ENCODE measurements around the gene FOXF1.

FOXF1 gene

DNA sequence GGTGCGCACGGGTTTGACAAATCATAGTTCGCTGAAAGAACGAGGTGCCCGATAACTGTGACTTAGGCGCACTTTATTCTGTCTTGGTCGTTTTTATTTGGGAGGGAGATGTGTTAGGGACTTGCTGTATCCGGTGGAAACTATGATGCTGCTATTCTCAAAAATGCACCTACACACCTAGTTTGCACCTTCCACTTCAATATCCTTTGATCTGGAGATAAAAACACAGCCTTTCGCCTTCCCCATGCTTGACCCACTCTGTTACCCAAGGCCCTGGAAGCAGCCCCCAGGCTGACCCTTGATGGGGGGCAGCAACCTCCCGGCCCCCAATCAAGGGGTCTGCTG lies 15.0 kb upstream of the FOXF1 start:
- no peaks in the 10 kb centered on the region for H4K20me1 ChIP-seq (ENCODE audit: insufficient read depth, low read length)
- no peaks in the 10 kb centered on the region for H3K9me3 ChIP-seq (replicated peaks; ENCODE audit: insufficient read depth, low read length)
- no peak overlapping the region for H3K4me3 ChIP-seq (ENCODE audit: low read length)
- H3K79me2 ChIP-seq (ENCODE audit: low read length), result no peaks in the 10 kb centered on the region
- no peak overlapping the region for H3K4me2 ChIP-seq (ENCODE audit: low read depth, low read length)
- no peaks in the 10 kb centered on the region for H3K9me2 ChIP-seq (replicated peaks; ENCODE audit: insufficient read depth, low read length)
- H3F3A ChIP-seq (ENCODE audit: insufficient read depth, low read length), result no peaks in the 10 kb centered on the region
- DNase-seq, result no peak
- peaks cover 61% of the 10 kb centered on the region for H3K27me3 ChIP-seq (replicated peaks; ENCODE audit: insufficient read depth, low read length)
- H3K27ac ChIP-seq (ENCODE audit: low read length), result no peak overlapping the region
- TF ChIP-seq EZH2 (optimal IDR thresholded peaks at IDR 0.05; ENCODE audit: low read depth, low read length) (no peak), EZH2phosphoT487 (IDR thresholded peaks at IDR 0.05; ENCODE audit: low read length) (no peak), CTCF (IDR thresholded peaks at IDR 0.05; ENCODE audit: low read length) (no peak)
- no peaks in the 10 kb centered on the region for H3K36me3 ChIP-seq (replicated peaks; ENCODE audit: insufficient read depth, low read length)
- H2AFZ ChIP-seq (ENCODE audit: low read length), result no peak overlapping the region
- no peak overlapping the region for H3K9ac ChIP-seq (ENCODE audit: low read length)
- no peaks in the 10 kb centered on the region for H3K4me1 ChIP-seq (ENCODE audit: low read length)

DNA sequence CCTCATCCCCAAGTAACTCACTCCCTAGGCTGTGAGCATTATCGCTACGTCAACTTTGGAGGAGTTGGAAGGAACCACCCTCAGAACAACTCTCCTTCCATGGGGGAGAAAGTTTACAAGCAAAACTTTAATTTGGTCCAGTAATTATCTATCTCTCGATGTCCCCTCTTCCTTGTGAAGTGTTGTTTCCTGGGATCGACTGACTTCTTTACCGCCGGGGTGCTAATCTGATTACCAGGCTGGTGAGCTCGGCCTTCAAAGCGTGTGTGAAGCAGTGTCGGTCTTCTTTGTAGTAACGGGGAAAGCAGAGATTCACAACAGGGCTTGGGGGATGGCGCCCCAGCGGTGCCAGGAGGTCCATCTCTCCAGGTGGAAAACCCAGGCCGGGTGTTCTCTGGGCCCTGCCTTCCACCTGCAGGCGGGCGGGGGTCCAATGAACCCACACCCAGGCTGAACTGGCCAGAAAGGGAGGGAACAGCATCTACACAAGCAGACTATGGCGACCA lies 14.5 kb upstream of the FOXF1 start:
- Histone ChIP-seq H3K27me3 (replicated peaks; ENCODE audit: insufficient read depth, low read length) (peaks cover 61% of the 10 kb centered on the region), H3K79me2 (ENCODE audit: low read length) (no peaks in the 10 kb centered on the region), H3K9ac (ENCODE audit: low read length) (no peak overlapping the region), H3F3A (ENCODE audit: insufficient read depth, low read length) (no peaks in the 10 kb centered on the region), H3K27ac (ENCODE audit: low read length) (no peak overlapping the region), H3K4me3 (ENCODE audit: low read length) (no peak overlapping the region), H2AFZ (ENCODE audit: low read length) (no peak overlapping the region), H3K9me3 (replicated peaks; ENCODE audit: insufficient read depth, low read length) (no peaks in the 10 kb centered on the region), H4K20me1 (ENCODE audit: insufficient read depth, low read length) (no peaks in the 10 kb centered on the region), H3K36me3 (replicated peaks; ENCODE audit: insufficient read depth, low read length) (no peaks in the 10 kb centered on the region), H3K9me2 (replicated peaks; ENCODE audit: insufficient read depth, low read length) (no peaks in the 10 kb centered on the region), H3K4me1 (ENCODE audit: low read length) (no peaks in the 10 kb centered on the region), H3K4me2 (ENCODE audit: low read depth, low read length) (no peak overlapping the region)
- TF ChIP-seq CTCF (IDR thresholded peaks at IDR 0.05; ENCODE audit: low read length) (no peak), EZH2phosphoT487 (IDR thresholded peaks at IDR 0.05; ENCODE audit: low read length) (no peak), EZH2 (optimal IDR thresholded peaks at IDR 0.05; ENCODE audit: low read depth, low read length) (no peak)
- DNase-seq, result no peak

DNA sequence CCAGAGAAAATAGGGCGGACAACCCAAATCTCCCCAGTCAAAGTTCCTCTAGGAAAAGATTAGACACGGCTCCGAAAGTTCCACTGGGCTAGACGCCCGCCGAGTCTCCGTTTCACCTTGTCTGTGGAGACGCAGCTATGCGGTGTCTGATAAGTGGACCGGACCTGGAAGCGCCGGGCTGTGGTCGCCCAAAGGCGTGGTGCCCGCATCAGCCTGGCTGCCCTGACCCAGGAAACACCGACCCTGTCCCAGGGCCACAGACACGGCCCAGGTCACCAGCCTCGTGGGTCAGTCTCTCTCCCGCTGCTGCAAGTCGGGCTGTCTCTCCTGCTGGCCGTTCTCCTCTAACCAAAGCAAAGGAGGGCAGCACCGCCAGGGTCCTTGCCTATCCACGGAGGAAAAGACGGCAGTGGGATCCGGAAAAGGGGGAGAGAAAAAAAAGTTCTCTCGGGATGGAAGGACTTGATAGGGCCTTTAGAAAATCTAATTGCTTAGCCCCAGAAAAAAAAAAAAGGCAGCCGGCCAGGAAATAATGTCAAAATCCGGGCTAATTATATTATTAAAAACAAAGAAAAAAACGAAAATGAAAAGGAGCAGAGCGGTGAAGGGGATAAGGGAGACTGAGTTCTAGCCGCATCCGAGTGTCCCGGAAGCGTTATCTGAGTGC lies 13.9 kb upstream of the FOXF1 start:
- no peak for TF ChIP-seq CTCF (IDR thresholded peaks at IDR 0.05; ENCODE audit: low read length)
- no peak for TF ChIP-seq EZH2 (optimal IDR thresholded peaks at IDR 0.05; ENCODE audit: low read depth, low read length)
- TF ChIP-seq EZH2phosphoT487 (IDR thresholded peaks at IDR 0.05; ENCODE audit: low read length), result no peak
- peaks cover 55% of the 10 kb centered on the region for H3K27me3 ChIP-seq (replicated peaks; ENCODE audit: insufficient read depth, low read length)
- H3K36me3 ChIP-seq (replicated peaks; ENCODE audit: insufficient read depth, low read length), result no peaks in the 10 kb centered on the region
- H3F3A ChIP-seq (ENCODE audit: insufficient read depth, low read length), result no peaks in the 10 kb centered on the region
- H3K4me3 ChIP-seq (ENCODE audit: low read length), result no peak overlapping the region
- H3K4me2 ChIP-seq (ENCODE audit: low read depth, low read length), result no peak overlapping the region
- H2AFZ ChIP-seq (ENCODE audit: low read length), result no peak overlapping the region
- H3K4me1 ChIP-seq (ENCODE audit: low read length), result no peaks in the 10 kb centered on the region
- no peaks in the 10 kb centered on the region for H3K9me2 ChIP-seq (replicated peaks; ENCODE audit: insufficient read depth, low read length)
- no peaks in the 10 kb centered on the region for H3K79me2 ChIP-seq (ENCODE audit: low read length)
- no peak for DNase-seq
- H3K27ac ChIP-seq (ENCODE audit: low read length), result no peak overlapping the region
- H3K9me3 ChIP-seq (replicated peaks; ENCODE audit: insufficient read depth, low read length), result no peaks in the 10 kb centered on the region
- no peak overlapping the region for H3K9ac ChIP-seq (ENCODE audit: low read length)
- no peaks in the 10 kb centered on the region for H4K20me1 ChIP-seq (ENCODE audit: insufficient read depth, low read length)

All from MM.1S (cell line).